ENCODE measurements around the gene MGRN1.
"Not testable (repeated sequence)": the region's sequence is repeated elsewhere in the genome, so short reads cannot be mapped to it uniquely, and the experiment has no call there.

MGRN1 gene

GRCh38 chr16:4733211-4733742 is 108.7 kb downstream of the MGRN1 start:
- no peak for DNase-seq (ENCODE audit: low read depth, low spot score)

GRCh38 chr16:4733747-4734062 is 109.1 kb downstream of the MGRN1 start:
- DNase-seq (ENCODE audit: low read depth, low spot score): no peak

GRCh38 chr16:4734063-4734729 is 109.6 kb downstream of the MGRN1 start, which contains the start of the genes ANKS3 and DNAAF8:
ANKS3 (minus strand) TSS chr16:4734271; CDS start chr16:4730149, 4,122 bp downstream.
DNAAF8 (plus strand) TSS chr16:4734537; CDS start chr16:4736515, 1,978 bp downstream.
- DNase-seq (ENCODE audit: low read depth, low spot score): peak; percentile 98

GRCh38 chr16:4734730-4735535 is 110.3 kb downstream of the MGRN1 start:
- peak; percentile 80 for DNase-seq (ENCODE audit: low read depth, low spot score)

DNA sequence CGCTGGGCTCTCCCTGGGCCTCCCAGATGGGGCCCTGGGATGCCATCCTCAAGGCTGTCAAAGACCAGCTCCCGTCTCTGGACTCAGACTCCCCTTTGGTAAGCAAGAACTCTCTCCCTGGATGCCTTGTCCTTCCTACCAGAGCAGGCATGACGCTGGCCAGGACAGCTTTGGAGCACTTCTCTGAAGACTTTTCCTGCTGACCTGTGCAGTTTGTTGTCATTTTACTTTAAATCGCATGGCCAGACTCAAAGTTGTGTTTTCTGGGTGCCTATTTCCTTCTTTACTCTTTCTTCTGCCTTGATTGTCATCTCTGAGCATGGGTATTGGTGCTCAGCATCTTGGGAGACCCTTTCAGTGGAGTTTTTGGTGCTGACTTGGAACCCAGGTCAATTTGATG is 111.9 kb downstream of the MGRN1 start:
- DNase-seq (ENCODE audit: low read depth, low spot score): no peak

- DNase-seq (ENCODE audit: low read depth, low spot score): peak; percentile 78
Measured at GRCh38 chr16:4737545-4737944, 112.9 kb downstream of the MGRN1 start.

GRCh38 chr16:4738370-4738769 is 113.7 kb downstream of the MGRN1 start:
- not testable (repeated sequence) for DNase-seq (ENCODE audit: low read depth, low spot score)

All from ELF-1 (cell line).